CD4-positive, alpha-beta T cell treated with Interleukin-10 for 1 hour (primary cell): ENCODE results near the gene ADGRD2.

ENCODE experiments used
- DNase-seq: peaks from one replicate; pipeline ENCODE4 v3.0.0-alpha.2; 2020

Gene ADGRD2

GRCh38 chr9:124500028-124500795 lies 50.0 kb downstream of the ADGRD2 start:
- no peak for DNase-seq

GRCh38 chr9:124500796-124501611 lies 50.8 kb downstream of the ADGRD2 start:
- no peak for DNase-seq

GRCh38 chr9:124501771-124502320 lies 51.6 kb downstream of the ADGRD2 start:
- DNase-seq: no peak

GRCh38 chr9:124502711-124503702 lies 52.8 kb downstream of the ADGRD2 start:
- DNase-seq: no peak

- no peak for DNase-seq
Observed at GRCh38 chr9:124503713-124504529, 53.7 kb downstream of the ADGRD2 start.

GRCh38 chr9:124504530-124505005 lies 54.3 kb downstream of the ADGRD2 start:
- DNase-seq: no peak

- DNase-seq: no peak
Observed at GRCh38 chr9:124505006-124505900, 55.0 kb downstream of the ADGRD2 start.

GRCh38 chr9:124505901-124506346 lies 55.7 kb downstream of the ADGRD2 start:
- DNase-seq: no peak

- DNase-seq: no peak
Observed at GRCh38 chr9:124506433-124506832, 56.2 kb downstream of the ADGRD2 start.

- DNase-seq: no peak
Observed at GRCh38 chr9:124506931-124507879, 57.0 kb downstream of the ADGRD2 start, which contains the start of gene NR5A1. TSS of gene NR5A1 (minus strand) at chr9:124507399. CDS start at chr9:124503395, 4,004 bp downstream.

- DNase-seq: no peak
Observed at GRCh38 chr9:124507880-124508423, 57.7 kb downstream of the ADGRD2 start.

- no peak for DNase-seq
Observed at GRCh38 chr9:124510650-124511425, 60.6 kb downstream of the ADGRD2 start.

- no peak for DNase-seq
Observed at GRCh38 chr9:124511426-124511840, 61.2 kb downstream of the ADGRD2 start.

- DNase-seq: no peak
Observed at GRCh38 chr9:124511891-124512805, 61.9 kb downstream of the ADGRD2 start.

GRCh38 chr9:124512806-124513204 lies 62.6 kb downstream of the ADGRD2 start:
- DNase-seq: no peak

GRCh38 chr9:124513376-124513994 lies 63.2 kb downstream of the ADGRD2 start:
- no peak for DNase-seq
